H9 (cell line): ENCODE measurements around the gene MATN1. TPM values are rescaled to one million over a fixed set of nuclear protein-coding genes. Genes with fewer than 3 reads are reported as not detected.

Experiments used
- DNase-seq: peaks from one replicate; pipeline ENCODE4 v3.0.0-alpha.2; 2017
- H2AFZ ChIP-seq: one replicate; pipeline ENCODE4 v1.6.1; 2013; ENCODE audit warnings: mild to moderate bottlenecking, low read length, control low read depth, moderate library complexity
- H2AK5ac ChIP-seq: 2 replicates; pipeline ENCODE4 v1.6.1; 2013; ENCODE audit warnings: low read length, control low read depth, mixed read lengths; ENCODE audit not compliant: insufficient read length
- H2BK120ac ChIP-seq: one replicate; pipeline ENCODE4 v1.6.1; 2013; ENCODE audit warnings: low read depth, mild to moderate bottlenecking, low read length, control low read depth, inconsistent platforms; ENCODE audit not compliant: poor library complexity, severe bottlenecking
- H2BK12ac ChIP-seq: 2 replicates; pipeline ENCODE4 v1.6.1; 2013; ENCODE audit warnings: low read length, control low read depth, mixed read lengths, low read depth; ENCODE audit not compliant: insufficient read length
- H2BK15ac ChIP-seq: 2 replicates; pipeline ENCODE4 v1.6.1; 2013; ENCODE audit warnings: low read depth, low read length, control low read depth
- H2BK20ac ChIP-seq: one replicate; pipeline ENCODE4 v1.6.1; 2013; ENCODE audit warnings: low read depth, mild to moderate bottlenecking, low read length, control low read depth, inconsistent platforms; ENCODE audit not compliant: poor library complexity, severe bottlenecking
- H2BK5ac ChIP-seq: 2 replicates; pipeline ENCODE4 v1.6.1; 2013; ENCODE audit warnings: low read length, control low read depth, mixed read lengths; ENCODE audit not compliant: insufficient read length
- H3K14ac ChIP-seq: 2 replicates; pipeline ENCODE4 v1.6.1; 2013; ENCODE audit warnings: low read length, control low read depth; ENCODE audit not compliant: insufficient read depth
- H3K18ac ChIP-seq: 2 replicates; pipeline ENCODE4 v1.6.1; 2013; ENCODE audit warnings: low read depth, mild to moderate bottlenecking, mixed read lengths, low read length, control low read depth; ENCODE audit not compliant: insufficient read length
- H3K23ac ChIP-seq: 2 replicates; pipeline ENCODE4 v1.6.1; 2013; ENCODE audit warnings: low read length, control low read depth, mixed read lengths, low read depth; ENCODE audit not compliant: insufficient read length
- H3K23me2 ChIP-seq: 2 replicates; pipeline ENCODE4 v1.6.1; 2013; ENCODE audit warnings: low read depth, mild to moderate bottlenecking, mixed read lengths, low read length, control low read depth; ENCODE audit not compliant: insufficient read length, poor library complexity, severe bottlenecking
- H3K27ac ChIP-seq: 2 replicates; pipeline ENCODE4 v1.5.1; 2013; ENCODE audit warnings: low read length, control low read depth, mixed read lengths, low read depth; ENCODE audit not compliant: insufficient read length
- H3K27me3 ChIP-seq: 2 replicates; pipeline ENCODE4 v1.6.1; 2013; ENCODE audit warnings: low read length, control low read depth, inconsistent platforms; ENCODE audit not compliant: insufficient read depth
- H3K4ac ChIP-seq: 2 replicates; pipeline ENCODE4 v1.6.1; 2013; ENCODE audit warnings: low read depth, mild to moderate bottlenecking, control low read depth, inconsistent platforms, low read length, moderate library complexity
- H3K4me1 ChIP-seq: 2 replicates; pipeline ENCODE4 v1.6.1; 2013; ENCODE audit warnings: low read length, control low read depth, inconsistent platforms; ENCODE audit not compliant: insufficient read depth
- H3K4me2 ChIP-seq: 2 replicates; pipeline ENCODE4 v1.6.1; 2013; ENCODE audit warnings: low read length, control low read depth, mixed read lengths; ENCODE audit not compliant: insufficient read length, insufficient read depth
- H3K56ac ChIP-seq: 2 replicates; pipeline ENCODE4 v1.6.1; 2013; ENCODE audit warnings: low read depth, mild to moderate bottlenecking, mixed read lengths, low read length, control low read depth; ENCODE audit not compliant: insufficient read length
- H3K79me1 ChIP-seq: 2 replicates; pipeline ENCODE4 v1.6.1; 2013; ENCODE audit warnings: low read depth, mild to moderate bottlenecking, moderate library complexity, low read length, control low read depth, inconsistent platforms; ENCODE audit not compliant: insufficient read depth, poor library complexity, severe bottlenecking
- H3K79me2 ChIP-seq: 2 replicates; pipeline ENCODE4 v1.6.1; 2013; ENCODE audit warnings: low read length, control low read depth, inconsistent platforms; ENCODE audit not compliant: insufficient read depth
- H3K9ac ChIP-seq: 2 replicates; pipeline ENCODE4 v1.6.1; 2013; ENCODE audit warnings: low read length, control low read depth, mixed read lengths; ENCODE audit not compliant: insufficient read length; ENCODE audit errors: extremely low read depth
- H3K9me3 ChIP-seq: one replicate; pipeline ENCODE4 v1.6.1; 2013; ENCODE audit warnings: low read depth, low read length, inconsistent platforms; ENCODE audit not compliant: control insufficient read depth
- H3T11ph ChIP-seq: one replicate; pipeline ENCODE4 v1.6.1; 2013; ENCODE audit warnings: mild to moderate bottlenecking, low read length, control low read depth, inconsistent platforms
- H4K20me1 ChIP-seq: one replicate; pipeline ENCODE4 v1.6.1; 2013; ENCODE audit not compliant: control insufficient read depth, insufficient read length, insufficient read depth
- H4K5ac ChIP-seq: 2 replicates; pipeline ENCODE4 v1.6.1; 2013; ENCODE audit warnings: low read depth, mild to moderate bottlenecking, mixed read lengths, low read length, control low read depth; ENCODE audit not compliant: insufficient read length
- H4K8ac ChIP-seq: replicated peaks from 2 replicates; pipeline ENCODE4 v1.6.1; 2013; ENCODE audit warnings: low read length, control low read depth, mixed read lengths, low read depth; ENCODE audit not compliant: insufficient read length
- H4K91ac ChIP-seq: 2 replicates; pipeline ENCODE4 v1.6.1; 2013; ENCODE audit warnings: low read depth, mild to moderate bottlenecking, moderate library complexity, mixed read lengths, low read length, control low read depth; ENCODE audit not compliant: insufficient read length
- H3K27ac Mint-ChIP-seq, 3 experiments: 2 replicates in 2 of 3; 3 replicates in 1 of 3; pipeline ENCODE4 v1.8.0; 2020 to 2021; ENCODE audit warnings: mixed read lengths in 3 of 3, mild to moderate bottlenecking in 1 of 3, moderate library complexity in 1 of 3
- H3K27me3 Mint-ChIP-seq: 2 replicates; pipeline ENCODE4 v1.8.0; 2021; ENCODE audit warnings: low read depth, mild to moderate bottlenecking, moderate library complexity, mixed read lengths
- H3K36me3 Mint-ChIP-seq, 3 experiments: 2 replicates in 2 of 3; 3 replicates in 1 of 3; pipeline ENCODE4 v1.8.0; 2020 to 2021; ENCODE audit warnings: low read depth in 3 of 3, mixed read lengths in 3 of 3; ENCODE audit not compliant: insufficient read depth in 1 of 3
- H3K4me1 Mint-ChIP-seq, 2 experiments: 2 replicates each; pipeline ENCODE4 v1.8.0; 2020; ENCODE audit warnings: mixed read lengths in 2 of 2
- H3K4me3 Mint-ChIP-seq, 2 experiments: 2 replicates in 1 of 2; 3 replicates in 1 of 2; pipeline ENCODE4 v1.8.0; 2020 to 2021; ENCODE audit warnings: mild to moderate bottlenecking in 2 of 2, mixed read lengths in 2 of 2, moderate library complexity in 1 of 2
- H3K9me3 Mint-ChIP-seq, 2 experiments: 2 replicates in 1 of 2; 3 replicates in 1 of 2; pipeline ENCODE4 v1.8.0; 2020; ENCODE audit warnings: mild to moderate bottlenecking in 2 of 2, mixed read lengths in 2 of 2, moderate library complexity in 1 of 2
- CTCF ChIP-seq: fragments of 200-600 bp; sonication (generic); conservative IDR thresholded peaks from 3 replicates; pipeline ENCODE4 v1.8.0; 2021; ENCODE audit warnings: antibody characterized with exemption, mild to moderate bottlenecking
- WGBS: extraction: QIAGEN DNeasy Blood & Tissue Kit; methylation state at CpG from one replicate; pipeline ENCODE4 v1.1.7; 2013; ENCODE audit warnings: missing lambda C conversion rate, low lambda C conversion rate, mixed read lengths; ENCODE audit not compliant: insufficient read length; ENCODE audit errors: extremely low coverage; 5-methylcytosine and 5-hydroxymethylcytosine counted together
- total RNA-seq: library from RNA; stranded (reverse); gene quantifications from 2 replicates; pipeline ENCODE4 v1.2.1, GENCODE V29; 2021

The MATN1 gene
- total RNA-seq, 1 experiment from 2014 or later = not detected

- no peak overlapping the region for H3K4me3 Mint-ChIP-seq
- no peak overlapping the region for H3K9ac ChIP-seq
- no CpG with 5 or more reads among the region's 3 CpGs for WGBS
- H3K23me2 ChIP-seq = no peaks in the 10 kb centered on the region
- H3K79me1 ChIP-seq = no peaks in the 10 kb centered on the region
- no peak overlapping the region for H2BK120ac ChIP-seq
- no peak overlapping the region for H2AK5ac ChIP-seq
- H3K36me3 Mint-ChIP-seq = no peaks in the 10 kb centered on the region; a peak in 2 of 7 replicates
- H2BK20ac ChIP-seq = no peak overlapping the region
- peaks cover 3 to 11% of the 10 kb centered on the region in 2 experiments; a peak in 4 of 5 replicates for H3K9me3 Mint-ChIP-seq
- no peaks in the 10 kb centered on the region for H4K20me1 ChIP-seq
- peaks cover 29% of the 10 kb centered on the region for H3K27me3 Mint-ChIP-seq
- no peak overlapping the region for H3K14ac ChIP-seq
- no peak overlapping the region for H3K4ac ChIP-seq
- H2BK5ac ChIP-seq = no peak overlapping the region
- no peak overlapping the region for H2BK12ac ChIP-seq
- DNase-seq = no peak
- H4K5ac ChIP-seq = no peak overlapping the region
- H3K9me3 ChIP-seq = no peaks in the 10 kb centered on the region
- no peak overlapping the region for H3T11ph ChIP-seq
- peaks cover 10 to 14% of the 10 kb centered on the region in 2 experiments for H3K4me1 Mint-ChIP-seq
- H2BK15ac ChIP-seq = no peak overlapping the region
- TF ChIP-seq CTCF = no peak
- no peak overlapping the region for H4K91ac ChIP-seq
- no peak overlapping the region for H2AFZ ChIP-seq
- H3K23ac ChIP-seq = no peak overlapping the region
- no peak overlapping the region for H3K27ac ChIP-seq
- no peak overlapping the region for H3K18ac ChIP-seq
- no peak overlapping the region for H3K27ac Mint-ChIP-seq
- no peaks in the 10 kb centered on the region for H3K79me2 ChIP-seq
- H3K27me3 ChIP-seq = no peaks in the 10 kb centered on the region
- no peak overlapping the region for H3K56ac ChIP-seq
- no peak overlapping the region for H4K8ac ChIP-seq
- H3K4me2 ChIP-seq = no peak overlapping the region
- peaks cover 4% of the 10 kb centered on the region; the same call in 1 of the 2 replicates for H3K4me1 ChIP-seq
These were observed 41.6 kb downstream of the MATN1 start for GRCh38 chr1:30681782-30682181.
